Breast epithelium (tissue), 3 donors: ENCODE results near the gene PLCB4.

Source experiments
- POLR2A ChIP-seq: fragments of 450-650 bp; IDR thresholded peaks from one replicate; pipeline ENCODE4 v1.6.1; 2016; ENCODE audit warnings: antibody characterized with exemption, mild to moderate bottlenecking, moderate library complexity
- TF ChIP-seq, protein P1 (sequence below), 3 donors: fragments of 450-650 bp; IDR thresholded peaks; one replicate each; pipeline ENCODE4 v1.5.1; 2016 to 2017; ENCODE audit warnings: antibody characterized with exemption in 3 of 3, mild to moderate bottlenecking in 3 of 3, moderate library complexity in 3 of 3

- no peak for TF ChIP-seq POLR2A
- TF ChIP-seq, protein P1, sequence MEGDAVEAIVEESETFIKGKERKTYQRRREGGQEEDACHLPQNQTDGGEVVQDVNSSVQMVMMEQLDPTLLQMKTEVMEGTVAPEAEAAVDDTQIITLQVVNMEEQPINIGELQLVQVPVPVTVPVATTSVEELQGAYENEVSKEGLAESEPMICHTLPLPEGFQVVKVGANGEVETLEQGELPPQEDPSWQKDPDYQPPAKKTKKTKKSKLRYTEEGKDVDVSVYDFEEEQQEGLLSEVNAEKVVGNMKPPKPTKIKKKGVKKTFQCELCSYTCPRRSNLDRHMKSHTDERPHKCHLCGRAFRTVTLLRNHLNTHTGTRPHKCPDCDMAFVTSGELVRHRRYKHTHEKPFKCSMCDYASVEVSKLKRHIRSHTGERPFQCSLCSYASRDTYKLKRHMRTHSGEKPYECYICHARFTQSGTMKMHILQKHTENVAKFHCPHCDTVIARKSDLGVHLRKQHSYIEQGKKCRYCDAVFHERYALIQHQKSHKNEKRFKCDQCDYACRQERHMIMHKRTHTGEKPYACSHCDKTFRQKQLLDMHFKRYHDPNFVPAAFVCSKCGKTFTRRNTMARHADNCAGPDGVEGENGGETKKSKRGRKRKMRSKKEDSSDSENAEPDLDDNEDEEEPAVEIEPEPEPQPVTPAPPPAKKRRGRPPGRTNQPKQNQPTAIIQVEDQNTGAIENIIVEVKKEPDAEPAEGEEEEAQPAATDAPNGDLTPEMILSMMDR (IDR thresholded peaks at IDR 0.05): no peak
These were observed 44.3 kb upstream of the PLCB4 start for GRCh38 chr20:9024606-9025005.
